NCI-H187 (cell line): Measurements from ENCODE around the gene CXCL6.

Experiments used
- DNase-seq, 2 experiments: peaks; one replicate each; lab custom pipeline; 2025; lab: John Stamatoyannopoulos, UW

Gene CXCL6

DNA sequence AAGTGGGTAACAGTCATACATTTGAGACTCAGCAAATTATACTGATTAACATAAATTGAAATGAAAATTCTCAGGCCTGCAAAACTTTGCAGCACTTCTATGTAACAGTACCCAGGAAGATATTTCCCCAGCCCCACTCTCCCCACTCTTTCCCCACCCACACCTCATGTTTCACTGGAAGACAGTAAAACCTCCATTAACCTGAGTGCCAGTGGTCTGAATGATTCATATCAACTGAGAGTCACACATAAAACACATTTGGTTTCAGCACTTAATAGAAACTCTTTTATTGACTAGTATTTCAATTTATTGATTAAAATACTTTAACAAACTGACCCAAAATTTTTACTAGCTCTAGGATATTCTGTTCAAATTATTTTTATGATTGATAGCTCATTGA, 6.9 kb downstream of the CXCL6 start:
- DNase-seq = no peak

DNA sequence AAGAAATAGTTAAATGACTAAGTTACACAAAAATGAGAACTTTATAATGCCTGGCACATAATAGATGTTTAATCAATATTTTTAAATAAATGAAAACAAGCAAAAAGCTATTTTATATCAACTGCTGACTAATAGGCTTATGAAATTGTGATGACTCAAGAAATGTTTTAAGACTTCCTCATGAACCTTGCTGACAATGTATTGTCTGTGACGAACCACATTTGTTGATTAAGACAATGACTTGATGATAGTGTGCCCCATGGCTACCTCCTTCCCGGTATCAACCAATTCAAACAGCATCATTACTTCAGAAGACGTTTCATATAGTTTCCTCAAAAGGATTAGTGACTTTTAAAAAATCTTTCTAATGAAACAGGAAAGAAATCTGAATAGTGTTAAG, 7.9 kb downstream of the CXCL6 start:
- DNase-seq = no peak

DNA sequence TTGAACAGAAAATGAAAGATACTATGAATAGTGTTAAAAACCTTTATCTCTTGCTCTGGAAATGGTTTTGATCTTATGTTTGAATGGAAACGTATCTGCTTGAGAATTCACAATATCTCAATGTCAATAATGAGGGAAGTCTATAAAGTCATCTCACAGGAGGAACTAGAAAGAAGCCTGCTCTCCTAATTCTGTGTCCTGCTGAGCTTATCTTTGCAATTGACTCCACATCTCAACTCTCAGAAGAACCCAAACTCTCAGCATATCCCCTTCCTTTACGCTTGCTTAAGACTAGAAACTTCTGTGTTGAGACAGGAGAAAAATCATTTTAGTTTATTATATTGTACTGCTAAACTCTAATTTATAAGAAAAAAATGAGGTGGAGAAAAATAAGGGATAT, 8.3 kb downstream of the CXCL6 start:
- no peak for DNase-seq

DNA sequence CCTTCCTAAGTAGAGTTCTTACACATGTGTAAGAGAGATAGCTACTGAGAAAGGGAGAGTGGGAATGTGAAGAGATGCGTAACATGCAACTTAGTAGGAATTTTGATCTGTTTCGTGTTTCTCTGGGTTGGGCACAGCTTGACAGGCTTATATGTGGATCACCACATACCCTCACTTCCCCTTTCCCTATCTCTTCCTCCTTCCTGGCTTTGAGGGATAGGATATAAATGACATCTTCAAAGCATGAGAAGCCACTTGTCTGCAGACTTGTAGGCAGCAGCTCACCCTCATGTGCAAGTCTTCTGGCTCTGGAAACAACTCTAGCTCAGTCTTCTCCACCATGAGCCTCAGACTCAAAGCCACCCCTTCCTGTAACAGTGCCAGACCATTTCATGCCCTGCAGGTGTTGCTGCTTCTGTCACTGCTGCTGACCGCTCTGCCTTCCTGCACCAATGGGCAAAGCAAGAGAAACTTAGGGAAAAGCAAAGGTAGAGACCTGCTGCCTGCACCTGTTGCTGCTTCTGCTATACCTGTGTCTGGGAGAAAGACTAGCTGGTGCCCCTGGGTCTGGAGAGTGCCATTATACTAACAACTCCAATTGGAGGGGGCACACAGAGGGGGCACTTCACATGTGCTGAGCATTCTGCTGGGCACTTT, 11.2 kb downstream of the CXCL6 start:
- no peak for DNase-seq

DNA sequence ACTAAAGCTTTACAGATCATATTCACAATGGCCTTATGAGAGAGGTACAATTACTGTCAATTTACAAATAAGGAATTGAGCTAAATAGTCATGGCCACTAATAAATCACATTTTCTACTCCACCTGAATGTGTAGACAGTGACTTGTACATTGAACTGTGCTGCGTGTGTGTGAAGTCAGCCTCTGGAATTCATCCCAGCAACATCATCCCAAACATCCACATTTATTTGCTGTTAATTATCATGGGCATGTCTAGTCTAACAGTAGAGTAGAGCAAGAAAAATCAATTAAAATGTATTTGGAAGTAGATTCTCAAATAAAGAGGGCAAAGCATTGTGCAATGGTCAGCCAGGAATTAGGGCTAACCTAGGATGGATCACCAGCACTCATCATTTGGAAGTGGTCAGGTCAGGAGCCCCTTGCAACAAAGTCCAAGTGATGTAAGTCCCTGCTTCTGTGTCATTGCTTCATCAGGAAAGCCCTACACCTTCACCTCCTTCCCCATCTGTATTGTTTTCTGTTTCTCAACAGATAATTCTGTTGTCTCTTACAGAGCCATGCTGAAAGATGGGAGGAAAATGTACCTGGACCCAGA, 11.8 kb downstream of the CXCL6 start:
- no peak for DNase-seq

DNA sequence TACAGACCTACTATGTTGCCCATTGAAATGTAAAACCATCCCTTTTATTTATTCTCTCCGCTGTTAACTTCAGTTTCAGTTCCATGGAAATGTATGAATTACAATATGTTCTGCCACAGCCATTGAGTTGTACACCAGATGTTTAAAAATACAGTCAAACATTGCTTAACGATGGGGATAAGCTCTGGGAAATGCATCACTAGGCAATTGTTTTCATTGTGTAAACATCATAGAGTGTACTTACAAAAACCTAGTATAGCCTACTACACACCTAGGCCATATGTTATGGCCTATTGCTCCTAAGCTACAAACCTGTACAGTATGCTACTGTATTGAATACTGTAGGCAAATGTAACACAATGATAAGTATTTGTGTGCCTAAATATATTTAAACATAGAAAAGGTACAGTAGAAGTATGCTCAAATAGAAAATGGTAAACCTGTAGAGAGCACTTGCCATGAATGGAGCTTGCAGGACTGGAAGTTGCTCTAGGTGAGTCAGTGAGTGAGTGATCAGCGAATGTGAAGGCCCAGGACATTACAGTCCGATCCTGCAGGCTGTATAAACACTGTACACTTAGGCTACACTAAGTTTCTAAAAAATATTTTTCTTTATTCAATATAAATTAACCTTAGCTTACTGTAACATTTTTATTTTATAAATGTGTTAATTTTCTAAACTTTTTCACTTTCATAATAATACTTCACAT, 13.9 kb downstream of the CXCL6 start:
- DNase-seq = no peak

DNA sequence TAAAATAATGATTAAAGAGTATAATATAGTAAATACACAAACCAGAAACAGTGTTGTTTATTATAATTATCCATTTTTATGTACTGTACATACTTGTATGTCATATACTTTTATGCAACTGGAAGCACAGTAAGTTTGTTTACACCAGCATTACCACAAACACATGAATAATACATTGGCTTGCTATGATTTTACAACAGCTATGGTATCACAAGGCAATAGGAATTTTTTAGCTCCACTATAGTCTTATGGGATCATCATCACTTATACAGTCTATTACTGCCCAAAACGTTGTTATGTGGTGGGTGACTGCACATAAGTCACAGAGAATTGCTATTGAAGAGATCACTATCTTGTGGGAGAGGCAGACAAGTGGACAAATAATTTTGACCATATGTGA, 14.8 kb downstream of the CXCL6 start:
- DNase-seq = no peak

DNA sequence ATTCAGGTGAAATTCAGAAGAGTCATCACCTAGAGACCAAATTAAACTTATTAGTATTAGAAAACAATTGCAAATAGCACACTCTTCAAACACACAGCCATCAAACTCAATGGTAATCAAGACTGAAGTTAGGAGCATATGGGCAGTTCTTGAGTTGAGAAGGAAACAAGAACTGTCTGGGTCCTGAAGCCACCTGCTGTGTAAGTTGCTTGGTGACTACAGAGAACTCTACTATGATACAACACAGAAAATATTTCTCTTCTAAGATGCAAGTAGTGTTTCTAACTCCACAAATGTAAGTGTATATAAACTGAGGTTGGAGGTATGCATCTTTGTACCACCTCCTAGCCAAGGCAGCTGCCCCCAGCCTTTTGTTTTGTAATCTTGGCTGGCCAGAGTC, 16.3 kb downstream of the CXCL6 start:
- no peak for DNase-seq

DNA sequence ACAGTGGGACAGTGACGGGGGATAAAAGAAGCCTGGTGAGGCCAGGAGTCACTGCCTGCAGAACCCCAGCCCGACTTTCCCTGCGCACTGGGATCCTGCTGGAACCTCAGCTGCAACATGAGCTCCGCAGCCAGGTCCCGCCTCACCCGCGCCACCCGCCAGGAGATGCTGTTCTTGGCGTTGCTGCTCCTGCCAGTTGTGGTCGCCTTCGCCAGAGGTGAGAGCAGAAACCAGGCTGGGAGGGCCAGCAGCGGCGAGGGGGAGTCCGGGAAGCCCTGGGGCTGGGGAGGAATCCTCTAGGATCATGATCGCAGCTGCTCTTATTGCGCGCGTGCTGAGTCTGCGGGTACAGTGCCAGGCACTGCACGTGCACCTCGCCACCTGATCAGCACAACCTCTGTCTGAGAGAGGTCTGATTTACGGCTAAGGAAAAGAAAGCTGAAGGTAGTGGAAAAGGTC, 16.8 kb downstream of the CXCL6 start, which contains the start of gene PF4V1:
Gene PF4V1 (plus strand): TSS at position 51 of the 459 bp plus-strand sequence. CDS start 67 bp downstream, at position 118.
- DNase-seq = no peak

DNA sequence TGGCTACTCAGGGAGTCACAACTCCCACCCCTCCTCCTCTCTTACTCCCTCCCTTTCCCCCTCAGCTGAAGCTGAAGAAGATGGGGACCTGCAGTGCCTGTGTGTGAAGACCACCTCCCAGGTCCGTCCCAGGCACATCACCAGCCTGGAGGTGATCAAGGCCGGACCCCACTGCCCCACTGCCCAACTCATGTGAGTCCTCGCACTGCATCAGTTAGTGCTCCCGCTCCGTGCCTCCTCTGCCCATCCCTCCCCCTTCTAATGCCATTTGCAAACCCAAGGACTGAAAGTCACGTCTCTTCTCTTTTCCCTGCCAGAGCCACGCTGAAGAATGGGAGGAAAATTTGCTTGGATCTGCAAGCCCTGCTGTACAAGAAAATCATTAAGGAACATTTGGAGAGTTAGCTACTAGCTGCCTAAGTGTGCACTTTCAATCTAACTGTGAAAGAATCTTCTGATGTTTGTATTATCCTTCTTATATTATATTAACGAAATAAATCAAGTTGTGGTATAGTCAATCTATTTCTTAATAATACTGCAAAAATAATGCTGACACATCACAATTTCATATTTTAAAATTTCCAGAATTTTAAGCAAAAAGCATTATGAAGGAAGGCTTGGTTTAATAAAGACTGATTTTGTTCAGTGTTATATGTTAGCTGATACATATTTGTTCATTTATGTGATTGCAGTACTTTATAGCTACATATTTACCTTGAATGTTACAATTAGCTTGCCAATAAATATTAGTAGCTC, 17.4 kb downstream of the CXCL6 start:
- DNase-seq = no peak

DNA sequence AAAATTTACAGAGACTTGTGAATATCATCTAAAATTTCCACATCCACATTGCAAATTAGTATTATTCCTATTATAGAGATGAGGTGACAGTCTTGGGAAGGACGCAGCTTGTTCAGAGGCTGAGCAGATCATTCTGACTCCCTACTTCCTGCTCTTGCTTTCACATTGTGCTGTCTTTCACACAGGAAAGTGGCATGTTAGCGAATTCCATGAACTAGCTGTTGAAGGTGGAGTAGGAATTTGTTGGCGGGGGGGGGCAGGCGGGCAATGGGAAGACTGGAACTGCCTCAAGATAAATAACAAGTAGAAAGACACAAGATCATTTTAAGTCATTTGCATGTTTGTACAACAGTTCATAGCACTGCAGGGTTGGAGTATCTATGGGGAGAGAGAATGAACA, 18.9 kb downstream of the CXCL6 start:
- DNase-seq = no peak

DNA sequence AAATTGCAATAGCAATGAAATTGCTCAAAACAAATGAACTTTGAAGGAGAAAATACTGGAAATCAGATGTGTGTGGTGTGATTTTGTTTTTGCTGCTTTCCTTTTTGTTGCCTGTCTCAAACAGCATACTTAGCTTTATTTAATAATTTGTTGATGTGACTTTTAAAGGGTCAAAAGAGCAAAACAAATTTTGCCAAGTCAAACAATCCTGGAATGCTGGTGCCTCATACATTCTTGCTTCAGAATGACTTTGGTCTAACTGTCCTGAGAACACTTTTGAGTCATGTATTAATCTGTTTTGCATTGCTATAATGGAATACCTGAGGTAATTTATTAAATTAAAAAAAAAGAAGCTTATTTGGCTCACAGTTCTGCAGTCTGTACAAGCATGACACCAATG, 20.0 kb downstream of the CXCL6 start:
- DNase-seq = no peak

DNA sequence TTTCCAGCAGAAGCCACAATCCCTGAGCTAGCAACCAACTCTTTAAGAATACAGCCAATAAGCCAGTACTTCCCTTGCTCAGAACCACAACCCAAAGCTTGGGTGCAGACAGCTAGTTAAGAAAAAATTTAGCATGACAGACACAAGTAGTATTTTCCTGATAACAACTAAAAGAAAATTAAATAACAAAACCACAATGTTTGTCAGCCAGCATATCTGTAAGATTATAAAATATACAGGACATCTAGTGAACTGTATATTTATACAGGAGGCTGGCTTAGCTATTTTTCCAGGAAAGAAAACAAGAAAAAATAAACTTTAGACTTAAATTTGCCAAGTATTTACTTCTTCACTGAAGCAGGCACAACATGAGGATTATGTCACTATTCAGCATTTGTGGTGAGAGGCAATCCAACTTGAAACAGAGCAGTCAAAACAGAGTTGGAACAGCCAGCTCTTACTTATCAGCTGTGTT, 23.2 kb downstream of the CXCL6 start:
- DNase-seq = no peak

DNA sequence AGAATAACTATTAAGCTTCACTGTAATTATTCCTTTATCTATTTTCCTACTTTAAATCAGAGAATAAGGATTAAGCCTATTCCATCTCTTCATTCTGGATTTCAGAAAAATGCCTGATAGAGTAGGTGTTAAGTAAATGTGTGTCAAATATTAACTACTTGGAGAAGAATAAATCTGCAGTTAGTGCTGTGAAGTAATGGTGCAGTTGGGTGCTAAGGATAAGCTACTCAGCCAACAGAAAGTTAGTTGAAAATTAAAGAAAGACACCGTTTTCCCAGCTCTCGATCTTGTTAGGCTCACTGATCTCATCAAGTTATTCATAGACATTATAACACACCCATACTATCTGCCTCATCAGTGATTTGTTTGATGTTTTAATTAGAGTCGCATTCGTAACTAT, 23.7 kb downstream of the CXCL6 start:
- DNase-seq = no peak

DNA sequence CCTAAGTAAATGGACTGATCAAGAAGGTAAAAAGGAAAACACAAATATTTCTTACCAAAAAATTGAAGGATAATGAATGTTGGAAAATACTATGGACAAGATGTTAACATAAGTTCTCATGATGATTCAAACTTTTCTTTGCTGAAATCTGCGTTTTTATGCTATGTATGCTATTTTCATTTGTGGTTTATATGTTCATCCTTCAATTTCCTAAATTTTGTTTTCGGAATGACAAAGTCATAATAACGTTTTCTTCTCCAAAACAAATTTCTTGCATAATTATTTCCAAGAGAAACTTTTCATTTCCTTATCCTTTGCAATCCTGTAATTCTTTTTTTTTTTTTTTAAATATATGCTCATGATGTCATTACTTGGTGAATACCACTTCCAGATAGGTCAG, 24.4 kb downstream of the CXCL6 start:
- no peak for DNase-seq

DNA sequence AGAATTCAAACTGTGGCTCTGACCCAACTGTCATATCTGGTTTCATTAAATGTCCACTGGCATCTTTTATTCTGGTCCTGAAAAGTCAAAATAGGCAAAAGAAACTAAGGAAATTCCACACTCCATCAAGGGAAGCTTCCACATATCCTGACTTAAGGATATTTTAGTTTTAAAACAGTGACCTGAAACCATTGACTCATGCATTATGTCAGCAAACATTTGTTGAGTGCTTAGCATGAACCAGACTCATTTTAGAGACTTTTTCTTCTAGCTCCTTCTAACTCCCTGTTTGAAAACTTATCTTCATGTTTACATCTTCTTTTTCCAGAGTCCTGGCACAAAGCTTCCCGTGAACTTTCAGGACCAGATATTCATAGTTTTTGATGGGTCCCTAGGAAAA, 25.8 kb downstream of the CXCL6 start:
- no peak for DNase-seq

DNA sequence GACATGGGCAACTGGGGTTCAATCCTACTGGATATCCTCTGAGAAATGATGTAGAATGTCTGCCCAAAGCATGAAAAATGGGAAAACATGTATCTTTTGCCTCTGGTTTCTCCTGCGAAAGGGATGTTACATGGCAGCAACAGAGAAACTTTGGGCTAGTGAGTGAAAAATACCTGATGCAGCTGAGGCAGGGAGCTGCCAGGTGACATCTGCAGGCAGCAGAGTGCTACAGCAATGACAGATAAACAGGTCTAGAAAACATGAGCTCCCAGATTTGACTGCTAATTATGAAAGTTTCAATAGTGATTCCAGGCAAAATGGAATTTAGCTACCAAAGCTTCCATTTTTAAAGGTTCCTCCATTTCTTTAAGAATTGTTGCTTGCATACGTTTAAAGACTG, 27.9 kb downstream of the CXCL6 start:
- no peak for DNase-seq

DNA sequence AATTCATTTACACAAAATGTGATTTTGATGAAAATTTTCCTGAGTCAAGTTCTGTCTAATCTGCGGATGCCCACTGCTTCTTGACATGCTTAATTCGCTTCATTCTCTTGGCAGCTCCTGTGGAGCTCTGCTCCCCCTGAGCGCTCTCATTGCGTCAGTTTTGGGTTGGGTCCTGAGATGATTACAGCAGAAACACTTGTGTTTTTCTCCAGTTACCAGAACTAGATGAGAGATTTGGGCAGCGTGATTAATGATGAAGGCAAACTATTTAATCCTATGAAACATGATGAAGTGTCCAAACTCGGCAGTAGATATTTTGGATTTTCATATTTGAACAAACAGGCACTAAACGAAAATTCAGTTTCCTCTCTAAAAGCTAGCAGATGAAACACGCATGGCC, 28.5 kb downstream of the CXCL6 start:
- no peak for DNase-seq

DNA sequence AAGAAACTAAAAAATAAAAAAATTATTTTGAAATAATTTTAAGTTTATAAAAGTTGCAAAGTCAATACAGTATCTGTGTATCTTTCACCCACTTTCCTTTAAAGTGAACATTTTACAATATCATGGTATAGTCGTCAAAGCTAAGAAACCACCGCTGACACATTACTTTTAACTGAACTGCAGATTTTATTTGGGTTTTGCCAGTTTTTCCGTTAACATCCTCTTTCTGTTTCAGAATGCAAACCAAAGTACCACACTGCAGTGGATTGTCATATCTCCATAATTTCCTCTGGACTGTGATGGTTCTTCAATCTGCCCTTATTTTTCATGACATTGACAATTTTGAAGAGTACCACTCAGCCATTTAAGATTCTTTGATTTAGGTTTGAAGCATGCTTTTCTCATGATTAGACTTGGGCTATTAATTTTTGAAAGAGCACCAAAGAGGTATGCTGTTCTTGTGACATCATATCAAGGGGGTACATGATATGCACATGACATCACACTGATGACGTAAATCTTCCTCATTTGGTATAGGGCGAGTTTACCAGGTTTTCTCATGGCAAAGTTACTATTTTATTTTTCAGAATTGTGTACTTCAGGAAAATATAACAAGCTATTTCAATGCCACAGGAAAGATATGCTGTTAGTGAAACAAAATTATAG, 29.1 kb downstream of the CXCL6 start:
- DNase-seq = no peak

DNA sequence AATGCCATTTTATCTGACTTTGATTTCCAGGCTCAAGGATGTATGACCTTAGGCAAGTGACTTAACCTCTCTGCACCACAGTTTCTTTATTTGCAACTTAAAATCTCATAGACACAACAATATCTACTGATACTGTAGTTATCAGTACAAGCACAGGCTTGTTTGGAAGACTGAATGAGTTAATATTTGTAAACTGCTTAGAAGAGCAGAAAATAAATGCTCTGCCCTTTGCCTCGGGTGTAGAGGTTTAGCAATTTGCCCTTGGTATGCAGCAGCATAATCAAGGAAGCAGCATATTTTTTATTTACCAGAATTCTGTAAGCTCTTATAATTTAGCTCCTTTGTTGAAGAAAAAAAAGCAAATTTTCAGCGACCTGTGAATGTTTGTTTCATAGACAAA, 29.8 kb downstream of the CXCL6 start:
- DNase-seq = no peak

DNA sequence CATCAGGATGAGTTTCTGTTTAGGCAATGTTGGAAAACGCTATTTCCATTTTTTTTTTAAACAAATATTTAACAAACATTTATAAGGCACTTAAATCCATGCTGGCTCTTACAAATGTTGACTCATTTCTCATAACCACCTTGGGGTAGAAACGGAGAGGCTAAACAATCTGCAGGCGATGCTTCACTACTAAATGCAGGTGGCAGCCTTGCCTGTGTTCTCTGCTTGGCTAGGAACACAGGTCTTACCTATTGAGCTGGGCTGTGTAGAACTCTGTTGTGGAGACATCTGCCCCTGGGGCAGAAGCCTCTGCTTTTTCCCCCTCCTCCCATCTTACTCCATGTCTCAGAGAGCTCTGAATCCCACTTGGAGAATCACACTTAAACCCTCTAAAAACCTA, 31.3 kb downstream of the CXCL6 start:
- DNase-seq = no peak
